Spleen (tissue), 11 donors: ENCODE results near the gene MAP3K2. TPM values are rescaled to one million over a fixed set of nuclear protein-coding genes. Genes with fewer than 3 reads are reported as not detected.

Experiments used
- DNase-seq: peaks from one replicate; pipeline ENCODE4 v3.0.0-alpha.2; 2020
- H3K27ac ChIP-seq, 8 donors: fragments of 200-600 bp; sonication (generic) in 7 of 8; 1 replicate in 4 of 8; 2 replicates in 4 of 8; pipeline versions ENCODE4 v1.5.0 to v1.8.0; 2016 to 2021; ENCODE audit warnings: inconsistent platforms in 4 of 8, mild to moderate bottlenecking in 4 of 8, moderate library complexity in 1 of 8
- H3K27me3 ChIP-seq, 7 donors: fragments of 200-600 bp; sonication (generic) in 6 of 7; replicated peaks in 1 of 7; 1 replicate in 4 of 7; 2 replicates in 3 of 7; pipeline versions ENCODE4 v1.5.0 to v1.8.0; 2016 to 2021; ENCODE audit warnings: inconsistent platforms in 3 of 7, mild to moderate bottlenecking in 1 of 7
- H3K36me3 ChIP-seq, 6 donors: fragments of 200-600 bp; sonication (generic) in 5 of 6; 1 replicate in 4 of 6; 2 replicates in 2 of 6; pipeline versions ENCODE4 v1.5.0 to v1.8.0; 2016 to 2021; ENCODE audit warnings: inconsistent platforms in 2 of 6
- H3K4me1 ChIP-seq, 6 donors: fragments of 200-600 bp; sonication (generic) in 5 of 6; 1 replicate in 3 of 6; 2 replicates in 3 of 6; pipeline versions ENCODE4 v1.5.0 to v1.8.0; 2016 to 2021; ENCODE audit warnings: inconsistent platforms in 3 of 6
- H3K4me3 ChIP-seq, 8 donors: fragments of 200-600 bp; sonication (generic) in 7 of 8; 1 replicate in 4 of 8; 2 replicates in 4 of 8; pipeline versions ENCODE4 v1.5.0 to v1.8.0; 2016 to 2021; ENCODE audit warnings: inconsistent platforms in 4 of 8, mild to moderate bottlenecking in 4 of 8, moderate library complexity in 2 of 8
- H3K9me3 ChIP-seq, 8 donors: fragments of 200-600 bp; sonication (generic) in 7 of 8; 1 replicate in 4 of 8; 2 replicates in 4 of 8; pipeline versions ENCODE4 v1.5.0 to v1.8.0; 2016 to 2021; ENCODE audit warnings: inconsistent platforms in 4 of 8
- POLR2A ChIP-seq, 3 donors: fragments of 450-650 bp; IDR thresholded peaks; one replicate each; pipeline ENCODE4 v1.5.1; 2017; ENCODE audit warnings: antibody characterized with exemption in 3 of 3, mild to moderate bottlenecking in 1 of 3
- POLR2AphosphoS5 ChIP-seq, 3 donors: sonication (generic); formaldehyde crosslinking; IDR thresholded peaks; one replicate each; pipeline ENCODE4 v1.5.1; 2017; ENCODE audit warnings: antibody characterized with exemption in 3 of 3
- WGBS, 5 donors: extraction: QIAGEN DNeasy Blood & Tissue Kit in 3 of 5; methylation state at CpG; one replicate each; pipeline versions ENCODE4 v1.1.5 to v1.1.7; 2013 to 2018; 5-methylcytosine and 5-hydroxymethylcytosine counted together
- intact Hi-C: fragments of 100-400 bp; cut with DNase I; formaldehyde crosslinking; loops from one replicate; pipeline ENCODE4 v1.15.0; 2023; ENCODE audit warnings: low total_unique reads
- polyA plus RNA-seq, 3 donors: library from polyadenylated mRNA; stranded (reverse); fragments of 200-250 nt; gene quantifications; one replicate each; pipeline ENCODE4 v1.2.1, GENCODE V29; 2013
- total RNA-seq, 7 donors: library from RNA; depleted of rRNA in 3 of 7; stranded (reverse); fragments of >200 nt in 3 of 7; fragmentation: NEBNext Ultra II Directional in 4 of 7; extraction: Animal tissue kit (Norgen Biotek cat#: 25700) in 4 of 7; gene quantifications; one replicate each; pipeline versions ENCODE4 v1.1.0 to v1.2.1, GENCODE V29; 2016 to 2021
- TF ChIP-seq, protein P1 (sequence below), 11 experiments: fragments of 200-600 bp in 7 of 11; fragments of 450-650 bp in 4 of 11; sonication (generic) in 4 of 11; IDR thresholded peaks in 8 of 11; conservative IDR thresholded peaks in 3 of 11; 1 replicate in 7 of 11; 2 replicates in 4 of 11; pipeline versions ENCODE4 v1.4.0 to v1.8.0; 2016 to 2021; ENCODE audit warnings: antibody characterized with exemption in 11 of 11, inconsistent platforms in 4 of 11, mild to moderate bottlenecking in 1 of 11
- donor health status: healthy with polysubstance abuse.
- donor health status: DM: no; HTN: no; CAD: no; lungs with moderate emphysema.
- donor health status: DM: no; HTN: no; CAD: no.
- donor health status: Bipolar disorder and iron deficiency.
- donor health status: healthy.
- donor health status: DM: no; HTN: no; CAD: no.
- donor health status: DM: yes; HTN: yes; CAD: no.

MAP3K2 gene
- total and polyA plus RNA-seq, 10 donors, result 6.5 to 83.9 (median 63.0) TPM

DNA sequence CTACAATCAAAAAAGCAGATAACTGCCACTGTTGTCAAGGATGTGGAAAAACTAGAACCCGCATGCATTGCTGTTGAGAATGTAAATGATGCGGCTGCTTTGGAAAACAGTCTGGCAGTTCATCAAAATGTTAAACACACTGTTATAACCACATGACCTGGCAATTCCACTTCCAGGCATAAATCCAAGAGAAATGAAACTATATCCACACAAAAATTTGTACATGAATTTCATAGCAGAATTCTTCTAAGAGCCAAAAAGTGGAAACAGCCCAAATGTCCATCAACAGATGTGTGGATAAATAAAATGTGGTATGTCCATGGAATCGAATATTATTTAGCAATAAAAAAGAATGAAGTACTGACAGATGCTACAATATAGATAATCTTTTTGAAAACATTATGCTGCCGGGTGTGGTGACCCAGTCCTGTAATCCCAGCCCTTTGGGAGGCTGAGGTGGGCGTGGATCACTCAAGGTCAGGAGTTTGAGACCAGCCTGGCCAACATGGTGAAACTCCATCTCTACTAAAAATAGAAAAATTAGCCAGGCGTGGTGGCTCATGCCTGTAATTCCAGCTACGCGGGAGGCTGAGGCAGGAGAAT is 125.9 kb downstream of the MAP3K2 start:
- H3K4me3 ChIP-seq, result no peak overlapping the region
- TF ChIP-seq POLR2A (IDR thresholded peaks at IDR 0.05) (no peak), POLR2AphosphoS5 (IDR thresholded peaks at IDR 0.05) (no peak)
- TF ChIP-seq, protein P1, sequence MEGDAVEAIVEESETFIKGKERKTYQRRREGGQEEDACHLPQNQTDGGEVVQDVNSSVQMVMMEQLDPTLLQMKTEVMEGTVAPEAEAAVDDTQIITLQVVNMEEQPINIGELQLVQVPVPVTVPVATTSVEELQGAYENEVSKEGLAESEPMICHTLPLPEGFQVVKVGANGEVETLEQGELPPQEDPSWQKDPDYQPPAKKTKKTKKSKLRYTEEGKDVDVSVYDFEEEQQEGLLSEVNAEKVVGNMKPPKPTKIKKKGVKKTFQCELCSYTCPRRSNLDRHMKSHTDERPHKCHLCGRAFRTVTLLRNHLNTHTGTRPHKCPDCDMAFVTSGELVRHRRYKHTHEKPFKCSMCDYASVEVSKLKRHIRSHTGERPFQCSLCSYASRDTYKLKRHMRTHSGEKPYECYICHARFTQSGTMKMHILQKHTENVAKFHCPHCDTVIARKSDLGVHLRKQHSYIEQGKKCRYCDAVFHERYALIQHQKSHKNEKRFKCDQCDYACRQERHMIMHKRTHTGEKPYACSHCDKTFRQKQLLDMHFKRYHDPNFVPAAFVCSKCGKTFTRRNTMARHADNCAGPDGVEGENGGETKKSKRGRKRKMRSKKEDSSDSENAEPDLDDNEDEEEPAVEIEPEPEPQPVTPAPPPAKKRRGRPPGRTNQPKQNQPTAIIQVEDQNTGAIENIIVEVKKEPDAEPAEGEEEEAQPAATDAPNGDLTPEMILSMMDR (IDR thresholded peaks at IDR 0.05 in 8 of 11, conservative IDR thresholded peaks at IDR 0.05 in 3 of 11), result no peak
- DNase-seq, result no peak
- no peaks in the 10 kb centered on the region for H3K4me1 ChIP-seq
- no peaks in the 10 kb centered on the region for H3K27me3 ChIP-seq
- 90 to 97% (median 93%) methylated on average over 8 of the region's 8 CpGs for WGBS, 5 donors
- intact Hi-C loops, result no loop called here
- H3K9me3 ChIP-seq, result no peaks in the 10 kb centered on the region
- peaks cover 0 to 88% (median 63%) of the 10 kb centered on the region in 6 donors for H3K36me3 ChIP-seq
- no peak overlapping the region for H3K27ac ChIP-seq

DNA sequence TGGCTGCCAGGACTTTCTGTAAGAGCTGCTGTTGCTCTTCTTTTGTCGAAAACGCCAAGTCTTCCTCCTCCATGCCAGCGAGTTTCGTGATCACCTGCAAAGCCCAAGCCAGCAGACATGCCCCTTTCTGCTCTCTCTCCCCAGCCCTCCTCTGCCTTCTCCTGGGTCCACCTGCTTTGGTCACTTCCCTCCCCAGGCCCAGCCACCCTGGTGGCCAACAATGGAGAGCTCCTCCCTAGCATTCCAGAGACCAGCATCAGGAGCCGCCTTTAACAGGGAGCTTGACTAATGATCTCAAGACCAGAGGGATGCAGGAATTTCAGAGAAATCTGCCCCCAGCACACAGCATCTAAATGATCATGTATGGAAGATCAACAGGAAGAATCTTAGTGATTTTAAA is 128.4 kb downstream of the MAP3K2 start:
- WGBS, 5 donors, result 95 to 100% (median 97%) methylated on average over 5 of the region's 5 CpGs
- Histone ChIP-seq H3K9me3 (no peaks in the 10 kb centered on the region), H3K27ac (no peak overlapping the region), H3K4me3 (no peak overlapping the region), H3K4me1 (no peaks in the 10 kb centered on the region), H3K36me3 (peaks cover 0 to 92% (median 60%) of the 10 kb centered on the region in 6 donors), H3K27me3 (no peaks in the 10 kb centered on the region)
- DNase-seq, result no peak
- intact Hi-C loops, result no loop called here
- TF ChIP-seq POLR2A (IDR thresholded peaks at IDR 0.05), result no peak
- TF ChIP-seq POLR2AphosphoS5 (IDR thresholded peaks at IDR 0.05), result no peak
- TF ChIP-seq, protein P1 (IDR thresholded peaks at IDR 0.05 in 8 of 11, conservative IDR thresholded peaks at IDR 0.05 in 3 of 11), result no peak

DNA sequence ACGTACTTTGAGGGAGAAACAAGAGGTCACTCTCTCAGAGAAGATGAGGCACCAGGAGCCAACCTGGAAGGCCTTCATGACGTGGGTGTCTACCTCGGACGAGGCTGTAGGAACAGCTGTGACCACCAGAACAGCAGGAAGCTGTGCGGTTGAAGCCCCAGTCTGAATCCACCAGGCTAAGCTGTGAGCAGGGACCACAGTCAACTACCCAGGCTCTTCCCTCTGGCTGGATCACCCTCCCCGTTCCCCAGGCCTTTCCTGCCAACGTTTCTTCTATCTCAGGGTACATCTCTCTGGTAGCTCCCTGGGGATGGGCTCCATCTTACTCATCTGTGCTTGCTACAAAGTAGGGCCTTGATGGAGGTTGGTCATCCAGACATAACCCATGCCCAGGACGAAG is 130.9 kb downstream of the MAP3K2 start:
- H3K36me3 ChIP-seq, result peaks cover 0 to 68% (median 52%) of the 10 kb centered on the region in 6 donors
- no peaks in the 10 kb centered on the region for H3K27me3 ChIP-seq
- no peak overlapping the region for H3K27ac ChIP-seq
- H3K4me3 ChIP-seq, result no peak overlapping the region
- 66 to 90% (median 72%) methylated on average over 8 of the region's 8 CpGs for WGBS, 5 donors
- no peak for DNase-seq
- TF ChIP-seq POLR2A (IDR thresholded peaks at IDR 0.05) (no peak), POLR2AphosphoS5 (IDR thresholded peaks at IDR 0.05) (no peak)
- TF ChIP-seq, protein P1 (IDR thresholded peaks at IDR 0.05 in 8 of 11, conservative IDR thresholded peaks at IDR 0.05 in 3 of 11), result no peak
- no peaks in the 10 kb centered on the region for H3K4me1 ChIP-seq
- intact Hi-C loops, result no loop called here
- no peaks in the 10 kb centered on the region for H3K9me3 ChIP-seq

GRCh38 chr2:127256381-127256780 is 131.4 kb downstream of the MAP3K2 start:
- no peaks in the 10 kb centered on the region for H3K9me3 ChIP-seq
- WGBS, 5 donors, result 46 to 73% (median 72%) methylated on average over 3 of the region's 3 CpGs
- H3K4me1 ChIP-seq, result no peaks in the 10 kb centered on the region
- H3K36me3 ChIP-seq, result peaks cover 0 to 63% (median 50%) of the 10 kb centered on the region in 6 donors
- TF ChIP-seq, protein P1 (IDR thresholded peaks at IDR 0.05 in 8 of 11, conservative IDR thresholded peaks at IDR 0.05 in 3 of 11), result no peak
- no peak for TF ChIP-seq POLR2AphosphoS5 (IDR thresholded peaks at IDR 0.05)
- no peak for TF ChIP-seq POLR2A (IDR thresholded peaks at IDR 0.05)
- H3K27me3 ChIP-seq, result no peaks in the 10 kb centered on the region
- H3K4me3 ChIP-seq, result no peak overlapping the region
- no peak overlapping the region for H3K27ac ChIP-seq
- no peak for DNase-seq
- intact Hi-C loops, result no loop called here
